Loucy (cell line): ENCODE data around the gene RHEB.

Source experiments
- H2AFZ ChIP-seq: fragments of 200-600 bp; sonication (generic); 2 replicates; pipeline ENCODE4 v1.6.0; 2016; ENCODE audit warnings: antibody characterized with exemption, mild to moderate bottlenecking, low read length, moderate library complexity
- H3F3A ChIP-seq: fragments of 200-600 bp; 2 replicates; pipeline ENCODE4 v1.6.0; 2016; ENCODE audit warnings: antibody characterized with exemption, low read depth, mild to moderate bottlenecking
- H3K27me3 ChIP-seq: fragments of 200-600 bp; sonication (generic); 2 replicates; pipeline ENCODE4 v1.6.1; 2014; ENCODE audit warnings: low read length, mild to moderate bottlenecking; ENCODE audit not compliant: insufficient read depth, poor library complexity, severe bottlenecking
- H3K36me3 ChIP-seq: fragments of 200-600 bp; sonication (generic); 2 replicates; pipeline ENCODE4 v1.6.1; 2016; ENCODE audit warnings: low read length; ENCODE audit not compliant: insufficient read depth
- H3K4me1 ChIP-seq: fragments of 200-600 bp; sonication (generic); 2 replicates; pipeline ENCODE4 v1.5.1; 2014; ENCODE audit warnings: low read length, mild to moderate bottlenecking; ENCODE audit not compliant: insufficient read depth, poor library complexity, severe bottlenecking
- H3K4me2 ChIP-seq: fragments of 200-600 bp; sonication (generic); 2 replicates; pipeline ENCODE4 v1.6.0; 2014; ENCODE audit warnings: antibody characterized with exemption, low read length, low read depth, mild to moderate bottlenecking; ENCODE audit not compliant: poor library complexity, severe bottlenecking
- H3K4me3 ChIP-seq: fragments of 200-600 bp; sonication (generic); 2 replicates; pipeline ENCODE4 v1.5.1; 2014; ENCODE audit warnings: low read length, mild to moderate bottlenecking, mixed read lengths; ENCODE audit not compliant: poor library complexity, severe bottlenecking
- H3K79me2 ChIP-seq: fragments of 200-600 bp; sonication (generic); 2 replicates; pipeline ENCODE4 v1.6.1; 2014; ENCODE audit warnings: low read length; ENCODE audit not compliant: insufficient read depth
- H3K9ac ChIP-seq: fragments of 200-600 bp; sonication (generic); 2 replicates; pipeline ENCODE4 v1.6.0; 2014; ENCODE audit warnings: mild to moderate bottlenecking, low read depth, low read length, moderate library complexity; ENCODE audit not compliant: poor library complexity, severe bottlenecking
- H3K9me2 ChIP-seq: fragments of 200-600 bp; sonication (generic); replicated peaks from 2 replicates; pipeline ENCODE4 v1.6.1; 2016; ENCODE audit warnings: low read depth, low read length, mixed read lengths
- H3K9me3 ChIP-seq: fragments of 200-600 bp; sonication (generic); 2 replicates; pipeline ENCODE4 v1.6.1; 2014; ENCODE audit warnings: mild to moderate bottlenecking, antibody characterized with exemption, low read length, low read depth; ENCODE audit not compliant: insufficient read depth
- H4K20me1 ChIP-seq: fragments of 200-600 bp; sonication (generic); 2 replicates; pipeline ENCODE4 v1.6.0; 2014; ENCODE audit warnings: antibody characterized with exemption, low read length, mild to moderate bottlenecking; ENCODE audit not compliant: insufficient read depth, poor library complexity, severe bottlenecking
- CTCF ChIP-seq: fragments of 200-600 bp; sonication (generic); conservative IDR thresholded peaks from 2 replicates; pipeline ENCODE4 v1.5.1; 2014; ENCODE audit warnings: mild to moderate bottlenecking, antibody characterized with exemption, low read length
- EZH2phosphoT487 ChIP-seq: fragments of 200-600 bp; IDR thresholded peaks from 2 replicates; pipeline ENCODE4 v1.6.1; 2018; ENCODE audit warnings: antibody characterized with exemption, mild to moderate bottlenecking, moderate library complexity, borderline replicate concordance

RHEB gene

DNA sequence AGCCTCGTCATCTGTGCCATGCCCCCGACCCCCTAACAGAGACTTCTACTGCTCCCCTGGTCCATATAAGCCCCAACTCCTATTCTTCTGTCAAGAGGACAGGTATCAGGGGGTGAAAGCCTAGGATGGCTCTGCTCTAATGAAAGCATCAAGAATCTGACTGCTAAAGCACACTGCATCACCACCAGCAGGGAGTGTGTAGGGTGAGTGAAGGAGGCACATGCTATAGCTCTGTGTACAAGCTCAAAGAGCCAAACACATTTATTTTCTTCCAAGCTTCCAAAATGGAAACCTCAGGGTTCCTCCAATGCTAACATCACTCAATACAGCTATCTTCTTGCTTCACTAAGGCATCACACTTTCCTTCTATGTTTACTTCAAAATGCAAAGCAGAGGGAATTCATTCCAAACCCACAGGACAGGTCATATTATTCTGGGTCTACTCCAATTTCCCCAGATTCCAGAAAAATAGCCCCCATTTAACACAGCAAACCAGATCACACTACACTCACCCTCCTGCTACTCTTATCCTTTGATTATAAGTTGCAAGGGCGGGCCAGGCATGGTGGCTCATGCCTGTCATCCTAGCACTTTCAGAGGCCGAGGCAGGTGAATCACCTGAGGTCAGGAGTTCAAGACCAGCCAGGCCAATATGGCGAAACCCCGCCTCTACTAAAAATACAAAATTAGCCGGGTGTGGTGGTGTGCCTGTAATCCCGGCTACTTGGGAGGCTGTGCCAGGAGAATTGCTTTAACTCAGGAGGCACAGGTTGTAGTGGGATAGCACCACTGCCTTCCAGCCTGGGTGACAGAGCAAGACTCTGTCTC lies 36.6 kb downstream of the RHEB start:
- peaks cover 48% of the 10 kb centered on the region for H4K20me1 ChIP-seq
- peaks cover 88% of the 10 kb centered on the region for H3K36me3 ChIP-seq
- H3K4me3 ChIP-seq, result no peak overlapping the region
- TF ChIP-seq CTCF (no peak), EZH2phosphoT487 (no peak)
- no peak overlapping the region for H2AFZ ChIP-seq
- no peaks in the 10 kb centered on the region for H3K9me2 ChIP-seq
- no peaks in the 10 kb centered on the region for H3K4me1 ChIP-seq
- H3K9ac ChIP-seq, result no peak overlapping the region
- no peaks in the 10 kb centered on the region for H3K27me3 ChIP-seq
- no peaks in the 10 kb centered on the region for H3F3A ChIP-seq
- no peaks in the 10 kb centered on the region for H3K9me3 ChIP-seq
- no peak overlapping the region for H3K4me2 ChIP-seq
- peaks cover 67% of the 10 kb centered on the region for H3K79me2 ChIP-seq

DNA sequence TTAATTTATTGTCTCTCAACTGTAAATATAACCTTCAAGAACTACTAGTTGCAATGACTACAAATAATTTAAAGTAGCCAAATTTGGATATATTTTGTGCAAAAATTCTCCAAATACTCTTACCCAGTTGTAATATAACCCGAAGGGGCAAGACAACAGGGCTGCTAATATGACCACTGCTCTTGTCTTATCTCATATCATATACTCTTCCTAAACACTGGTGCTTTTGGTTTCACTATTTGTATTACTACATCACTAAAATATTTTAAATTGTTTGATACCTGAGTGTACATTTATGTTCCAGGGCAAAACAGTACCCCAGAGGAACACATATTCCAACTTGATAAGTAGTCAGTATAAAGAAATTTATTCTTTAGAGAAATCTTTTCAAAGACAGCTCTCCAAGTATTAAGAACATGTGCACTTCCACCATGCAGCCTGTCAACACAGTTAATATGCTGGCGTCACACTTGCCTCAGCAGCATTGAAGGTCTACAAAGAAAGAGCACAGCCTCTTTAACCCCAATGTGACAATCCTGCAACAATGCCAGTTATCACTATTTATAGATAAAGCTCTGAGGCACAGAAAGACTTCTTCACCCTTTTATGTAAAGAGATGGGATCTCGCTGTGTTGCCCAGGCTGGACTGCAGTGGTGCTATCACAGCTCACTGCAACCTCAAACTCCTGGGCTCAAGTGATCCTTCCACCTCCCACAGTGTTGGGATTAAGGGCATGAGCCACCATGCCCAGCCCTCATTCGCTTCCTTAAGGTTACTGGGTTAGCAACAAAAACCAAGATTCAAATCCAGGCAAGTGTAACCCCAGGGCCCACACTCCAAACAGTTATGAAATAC lies 37.8 kb downstream of the RHEB start:
- Histone ChIP-seq H3K9me2 (no peaks in the 10 kb centered on the region), H3K9ac (no peak overlapping the region), H3K4me3 (no peak overlapping the region), H3F3A (no peaks in the 10 kb centered on the region), H4K20me1 (peaks cover 45% of the 10 kb centered on the region), H3K36me3 (peaks cover 88% of the 10 kb centered on the region), H2AFZ (no peak overlapping the region), H3K4me2 (no peak overlapping the region), H3K9me3 (no peaks in the 10 kb centered on the region), H3K4me1 (no peaks in the 10 kb centered on the region), H3K27me3 (no peaks in the 10 kb centered on the region), H3K79me2 (peaks cover 75% of the 10 kb centered on the region)
- TF ChIP-seq CTCF, result no peak
- TF ChIP-seq EZH2phosphoT487, result no peak

GRCh38 chr7:151477867-151478266 lies 41.8 kb downstream of the RHEB start:
- H3K4me2 ChIP-seq, result no peak overlapping the region
- no peaks in the 10 kb centered on the region for H3K9me3 ChIP-seq
- H3K4me3 ChIP-seq, result no peak overlapping the region
- no peaks in the 10 kb centered on the region for H3K9me2 ChIP-seq
- H3K4me1 ChIP-seq, result no peaks in the 10 kb centered on the region
- peaks cover 85% of the 10 kb centered on the region for H3K36me3 ChIP-seq
- H2AFZ ChIP-seq, result no peak overlapping the region
- H3F3A ChIP-seq, result no peaks in the 10 kb centered on the region
- H4K20me1 ChIP-seq, result peaks cover 59% of the 10 kb centered on the region
- H3K9ac ChIP-seq, result no peak overlapping the region
- TF ChIP-seq EZH2phosphoT487 (no peak), CTCF (no peak)
- H3K27me3 ChIP-seq, result no peaks in the 10 kb centered on the region
- H3K79me2 ChIP-seq, result peaks cover 84% of the 10 kb centered on the region
